H1 (cell line): Measurements from ENCODE around the gene HPD. TPM values are rescaled to one million over a fixed set of nuclear protein-coding genes. Genes with fewer than 3 reads are reported as not detected.

Experiments
- CTCF ChIA-PET: fragments of 300-600 bp; sonication (Branson Sonifier 250); formaldehyde crosslinking; loops from one replicate; lab custom pipeline; 2021; ENCODE audit not compliant: partially characterized antibody; lab: Charles Lee
- POLR2A ChIA-PET: fragments of 300-600 bp; sonication (Branson Sonifier 250); formaldehyde crosslinking; loops from one replicate; lab custom pipeline; 2021; ENCODE audit warnings: inconsistent platforms; ENCODE audit not compliant: partially characterized antibody; lab: Charles Lee
- DNase-seq, 2 experiments: peaks; one replicate each; pipeline versions ENCODE4 v3.0.0 to v3.0.0-alpha.2; 2010 to 2022; ENCODE audit warnings: low spot score in 2 of 2, low read depth in 1 of 2, mixed read lengths in 1 of 2
- FAIRE-seq: peaks from 2 replicates; lab custom pipeline; 2011; peaks lifted over from hg19 to GRCh38; lab: Jason Lieb, UNC
- H2AFZ ChIP-seq: 2 replicates; pipeline ENCODE4 v1.8.1; 2012; ENCODE audit warnings: low read length, inconsistent platforms
- H2AK5ac ChIP-seq: 2 replicates; pipeline ENCODE4 v1.6.1; 2013; ENCODE audit warnings: low read depth, low read length
- H2BK120ac ChIP-seq: replicated peaks from 2 replicates; pipeline ENCODE3; 2013; ENCODE audit warnings: low read depth, low read length, inconsistent platforms
- H2BK12ac ChIP-seq: 2 replicates; pipeline ENCODE4 v1.6.1; 2013; ENCODE audit warnings: low read depth, low read length
- H2BK15ac ChIP-seq: 2 replicates; pipeline ENCODE4 v1.6.1; 2013; ENCODE audit warnings: low read length
- H2BK20ac ChIP-seq: 2 replicates; pipeline ENCODE4 v1.6.1; 2013; ENCODE audit warnings: low read length
- H2BK5ac ChIP-seq: 2 replicates; pipeline ENCODE4 v1.6.1; 2013; ENCODE audit warnings: low read depth, low read length
- H3K14ac ChIP-seq: 2 replicates; pipeline ENCODE4 v1.6.1; 2013; ENCODE audit warnings: inconsistent platforms; ENCODE audit not compliant: insufficient read length
- H3K18ac ChIP-seq: 2 replicates; pipeline ENCODE4 v1.6.1; 2013; ENCODE audit warnings: low read length; ENCODE audit errors: extremely low read depth
- H3K23ac ChIP-seq: 2 replicates; pipeline ENCODE4 v1.6.1; 2013; ENCODE audit warnings: inconsistent platforms; ENCODE audit not compliant: insufficient read length
- H3K23me2 ChIP-seq: 2 replicates; pipeline ENCODE4 v1.6.1; 2013; ENCODE audit warnings: low read depth, low read length
- H3K27ac ChIP-seq: 2 replicates; pipeline ENCODE4 v1.6.1; 2011; ENCODE audit warnings: low read depth, low read length, inconsistent platforms
- H3K27me3 ChIP-seq, 4 experiments: replicated peaks in 1 of 4; 1 replicate in 1 of 4; 2 replicates in 3 of 4; pipeline versions ENCODE4 v1.6.1 to v1.8.1; 2011 to 2013; ENCODE audit warnings: low read length in 3 of 4, mild to moderate bottlenecking in 3 of 4, inconsistent platforms in 2 of 4, mixed read lengths in 2 of 4, moderate library complexity in 1 of 4; ENCODE audit not compliant: control insufficient read depth in 3 of 4, insufficient read depth in 3 of 4; ENCODE audit errors: extremely low read depth in 1 of 4
- H3K36me3 ChIP-seq, 4 experiments: 2 replicates each; pipeline versions ENCODE4 v1.6.1 to v1.8.1; 2011 to 2013; ENCODE audit warnings: mild to moderate bottlenecking in 4 of 4, low read length in 3 of 4, moderate library complexity in 2 of 4, control low read depth in 1 of 4, inconsistent platforms in 1 of 4; ENCODE audit not compliant: insufficient read depth in 4 of 4, control insufficient read depth in 2 of 4
- H3K4ac ChIP-seq: replicated peaks from 2 replicates; pipeline ENCODE3; 2013; ENCODE audit warnings: low read length, low read depth, mixed read lengths, inconsistent platforms; ENCODE audit not compliant: insufficient read length
- H3K4me1 ChIP-seq, 4 experiments: replicated peaks in 1 of 4; 1 replicate in 1 of 4; 2 replicates in 3 of 4; pipeline versions ENCODE4 v1.6.1 to v1.8.1; 2011 to 2013; ENCODE audit warnings: low read length in 3 of 4, inconsistent platforms in 2 of 4, mixed read lengths in 1 of 4; ENCODE audit not compliant: insufficient read depth in 4 of 4, control insufficient read depth in 3 of 4
- H3K4me2 ChIP-seq, 2 experiments: 2 replicates each; pipeline versions ENCODE4 v1.6.1 to v1.8.1; 2011 to 2013; ENCODE audit warnings: low read depth in 2 of 2, low read length in 2 of 2, control low read depth in 1 of 2, inconsistent platforms in 1 of 2, mild to moderate bottlenecking in 1 of 2; ENCODE audit not compliant: insufficient read depth in 1 of 2
- H3K4me3 ChIP-seq, 4 experiments: fragments of 200-600, 300-600 bp in 1 of 4; sonication (generic), shearing (Covaris generic), sonication (Bioruptor Twin) in 1 of 4; 2 replicates each; pipeline versions ENCODE4 v1.5.1 to v1.8.1; 2011 to 2016; ENCODE audit warnings: low read length in 4 of 4, low read depth in 3 of 4, control low read depth in 2 of 4, inconsistent platforms in 2 of 4, mild to moderate bottlenecking in 2 of 4, mixed read lengths in 1 of 4, moderate library complexity in 1 of 4; ENCODE audit not compliant: insufficient read depth in 2 of 4; ENCODE audit errors: extremely low read depth in 1 of 4
- H3K56ac ChIP-seq: replicated peaks from 2 replicates; pipeline ENCODE3; 2013; ENCODE audit warnings: low read depth, mild to moderate bottlenecking, mixed read lengths, low read length, inconsistent platforms; ENCODE audit not compliant: insufficient read length
- H3K79me1 ChIP-seq: 2 replicates; pipeline ENCODE4 v1.6.1; 2013; ENCODE audit warnings: low read depth, low read length, control low read depth
- H3K79me2 ChIP-seq, 2 experiments: 2 replicates each; pipeline versions ENCODE4 v1.6.1 to v1.8.1; 2012 to 2013; ENCODE audit warnings: low read length in 2 of 2, mild to moderate bottlenecking in 2 of 2, inconsistent platforms in 1 of 2; ENCODE audit not compliant: insufficient read depth in 2 of 2, control insufficient read depth in 1 of 2
- H3K9ac ChIP-seq, 4 experiments: replicated peaks in 1 of 4; 1 replicate in 1 of 4; 2 replicates in 3 of 4; pipeline versions ENCODE4 v1.6.1 to v1.8.1; 2011 to 2013; ENCODE audit warnings: low read depth in 3 of 4, low read length in 3 of 4, control low read depth in 2 of 4, mild to moderate bottlenecking in 2 of 4, moderate library complexity in 2 of 4, inconsistent platforms in 1 of 4; ENCODE audit errors: extremely low read depth in 1 of 4
- H3K9me3 ChIP-seq, 2 experiments: 2 replicates each; pipeline versions ENCODE4 v1.6.1 to v1.8.1; 2012 to 2013; ENCODE audit warnings: mild to moderate bottlenecking in 2 of 2, moderate library complexity in 2 of 2, control low read depth in 1 of 2, inconsistent platforms in 1 of 2, low read depth in 1 of 2, low read length in 1 of 2, mixed read lengths in 1 of 2; ENCODE audit not compliant: insufficient read depth in 2 of 2
- H4K20me1 ChIP-seq, 2 experiments: replicated peaks in 1 of 2; 2 replicates each; pipeline versions ENCODE3 to v1.8.1; 2011 to 2013; ENCODE audit warnings: inconsistent platforms in 2 of 2, low read length in 2 of 2, mild to moderate bottlenecking in 1 of 2; ENCODE audit not compliant: insufficient read depth in 2 of 2, control insufficient read depth in 1 of 2
- H4K5ac ChIP-seq: 2 replicates; pipeline ENCODE4 v1.6.1; 2013; ENCODE audit warnings: low read length, low read depth, mixed read lengths, inconsistent platforms; ENCODE audit not compliant: insufficient read length
- H4K8ac ChIP-seq: 2 replicates; pipeline ENCODE4 v1.8.0; 2013; ENCODE audit warnings: mild to moderate bottlenecking, moderate library complexity, low read length, inconsistent platforms; ENCODE audit not compliant: insufficient read depth; ENCODE audit errors: extremely low read depth
- H4K91ac ChIP-seq: replicated peaks from 2 replicates; pipeline ENCODE3; 2013; ENCODE audit warnings: low read length, mixed read lengths, inconsistent platforms; ENCODE audit not compliant: insufficient read length
- WGBS, 2 experiments: shearing (Covaris generic) in 1 of 2; methylation state at CpG; one replicate each; pipeline versions ENCODE4 v1.1.6 to v1.1.7; 2013 to 2015; ENCODE audit warnings: low lambda C conversion rate in 2 of 2, mixed read lengths in 2 of 2, inconsistent platforms in 1 of 2, low coverage in 1 of 2, missing lambda C conversion rate in 1 of 2; ENCODE audit not compliant: insufficient replicate concordance in 2 of 2, insufficient coverage in 1 of 2, insufficient read length in 1 of 2; ENCODE audit errors: extremely low coverage in 1 of 2, missing lambda C conversion rate in 1 of 2; 5-methylcytosine and 5-hydroxymethylcytosine counted together
- long read RNA-seq, 2 experiments: library from RNA in 1 of 2; library from capped mRNA in 1 of 2; stranded (forward); transcript quantifications; one replicate each; pipeline ENCODE4 v2.0.0, GENCODE V29; 2021; ENCODE audit warnings: inconsistent platforms in 1 of 2
- polyA minus RNA-seq, 3 experiments: library from RNA; depleted of rRNA, polyadenylated mRNA; stranded (reverse); fragments of >200 nt; gene quantifications; 1 replicate in 2 of 3; 2 replicates in 1 of 3; pipeline ENCODE4 v1.2.3, GENCODE V29; 2011
- polyA plus RNA-seq, 7 experiments: library from polyadenylated mRNA; depleted of rRNA in 3 of 7; stranded (reverse) in 5 of 7; unstranded in 2 of 7; fragments of >200 nt in 5 of 7; fragments of 200-250 nt in 2 of 7; gene quantifications; 1 replicate in 5 of 7; 2 replicates in 1 of 7; 4 replicates in 1 of 7; pipeline versions ENCODE4 v1.2.1 to v1.2.3, GENCODE V29; 2011 to 2013; ENCODE audit warnings: missing spikeins in 2 of 7, mixed read lengths in 2 of 7
- total RNA-seq: library from RNA; stranded (reverse); fragmentation: NEBNext Ultra II Directional; extraction: Animal tissue kit (Norgen Biotek cat#: 25700); gene quantifications from 2 replicates; pipeline ENCODE4 v1.2.1, GENCODE V29; 2021

HPD gene
- total RNA-seq (0.38 and 0.56 TPM in 2 replicates), polyA plus RNA-seq (2011; rRNA removed) (0.28 and 0.48 TPM in 2 replicates), polyA minus RNA-seq (2011; rRNA and poly(A)+ RNA removed) (0.09 and 0.24 TPM in 2 replicates)
- polyA plus RNA-seq (2011; cell fraction: cytosol; rRNA removed): 0.47 TPM
- polyA plus RNA-seq (2011; cell fraction: nucleus; rRNA removed): 0.20 TPM
- polyA plus RNA-seq (2012, experiment 1 of 2): 0.29 to 1.0 TPM (median 0.42 TPM) in 4 replicates
- 0.56 TPM for polyA plus RNA-seq (2012, experiment 2 of 2)
- 0.55 TPM for polyA plus RNA-seq (2013, experiment 1 of 2)
- 0.42 TPM for polyA plus RNA-seq (2013, experiment 2 of 2)
- polyA minus RNA-seq (2011; cell fraction: cytosol; rRNA and poly(A)+ RNA removed): not detected
- polyA minus RNA-seq (2011; cell fraction: nucleus; rRNA and poly(A)+ RNA removed): not detected
- long read RNA-seq, experiment 1, partial matches to known transcripts: 1 of 1 reads
- long read RNA-seq, experiment 1, other reads (novel, unspliced or antisense): 0 of 1 reads
- long read RNA-seq, experiment 2, partial matches to known transcripts: 0 of 1 reads
- long read RNA-seq, experiment 2, other reads (novel, unspliced or antisense): 0 of 1 reads

DNA sequence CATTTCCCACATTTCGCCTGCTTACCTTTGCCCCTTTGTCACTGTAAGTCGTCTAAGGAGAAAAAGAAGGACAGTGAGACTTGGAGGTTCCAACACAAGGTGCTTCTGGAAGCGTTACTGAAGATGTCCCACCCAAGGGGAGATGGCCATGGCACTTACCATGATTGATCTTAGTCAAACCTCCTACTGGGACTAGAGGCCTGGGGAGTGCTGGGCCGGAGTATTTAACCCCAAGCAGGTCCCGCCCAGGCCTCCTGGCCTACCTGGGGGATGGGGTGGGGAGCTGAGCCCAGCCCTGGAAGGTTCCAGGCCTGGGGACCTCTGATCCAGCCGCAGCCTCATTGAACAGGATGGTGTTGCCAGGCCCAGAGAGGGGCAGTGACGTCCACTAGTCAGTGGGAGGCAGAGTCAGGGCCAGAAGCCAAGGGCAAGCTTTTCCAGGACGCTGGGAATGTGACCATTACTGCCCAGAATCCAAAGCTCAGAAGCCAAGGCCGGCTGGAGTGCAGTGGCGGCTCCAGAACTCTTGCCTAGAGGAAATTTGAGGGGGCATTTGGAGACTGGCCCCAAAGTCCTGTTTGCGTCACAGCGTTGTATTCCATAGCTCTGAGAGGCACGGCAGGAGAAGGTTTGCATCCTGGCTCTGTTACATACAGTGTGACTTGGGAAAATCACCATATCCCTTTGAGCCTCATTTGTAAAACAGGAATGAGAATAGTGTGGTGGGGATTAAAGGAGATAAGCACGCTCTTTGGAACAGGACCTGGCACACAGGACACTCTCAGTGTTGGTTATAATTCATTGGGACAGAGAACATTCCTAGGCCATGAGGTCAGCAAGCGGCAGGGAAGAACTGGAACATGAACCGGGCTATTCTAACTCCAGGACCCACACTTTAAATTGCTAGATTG lies at the start of gene HPD:
Gene HPD, minus strand, starts transcription at position 198 of the 911 bp plus-strand sequence. Its CDS starts 36 bp downstream, at position 162.
- Histone ChIP-seq H2BK120ac (no peak within 1 kb of the TSS), H3K79me1 (no peaks in the 10 kb centered on the region), H4K8ac (no peak within 1 kb of the TSS), H2BK15ac (0 out of 2 replicates have a peak within 1 kb of the TSS, but pooled peaks have one; percentile 19), H3K18ac (peak within 1 kb of the TSS; percentile 54), H4K91ac (peak within 1 kb of the TSS; percentile 8), H3K23me2 (no peaks in the 10 kb centered on the region), H2BK20ac (peak within 1 kb of the TSS; percentile 61; the same call in 1 of the 2 replicates), H2AK5ac (no peak within 1 kb of the TSS), H2BK12ac (peak within 1 kb of the TSS; percentile 51), H3K4me2 (no peak within 1 kb of the TSS), H3K56ac (no peak within 1 kb of the TSS), H3K9me3 (no peaks in the 10 kb centered on the region), H3K4me1 (peaks cover 0 to 17% (median 11%) of the 10 kb centered on the region in 4 experiments; a peak in 5 of 7 replicates), H4K5ac (no peak within 1 kb of the TSS), H3K9ac (no peak within 1 kb of the TSS), H3K27ac (peak within 1 kb of the TSS; percentile 21; the same call in 1 of the 2 replicates), H3K27me3 (no peaks in the 10 kb centered on the region; a peak in 1 of 7 replicates), H3K79me2 (no peaks in the 10 kb centered on the region), H3K23ac (no peak within 1 kb of the TSS), H2BK5ac (0 out of 2 replicates have a peak within 1 kb of the TSS, but pooled peaks have one; percentile 52), H3K36me3 (no peaks in the 10 kb centered on the region), H3K14ac (no peak within 1 kb of the TSS), H3K4ac (no peak within 1 kb of the TSS), H4K20me1 (no peaks in the 10 kb centered on the region), H2AFZ (0 out of 2 replicates have a peak within 1 kb of the TSS, but pooled peaks have one; percentile 7), H3K4me3 (no peak within 1 kb of the TSS)
- 63% methylated on average over 16 of the region's 16 CpGs; no CpG with 5 or more reads in 1 of the 2 experiments for WGBS, 2 experiments
- FAIRE-seq: no peak
- DNase-seq: no peak
- ChIA-PET CTCF (interaction anchor here (0.6 to 4.1 kb wide), 11 partner anchors 12 to 65 kb away, joined by 3 to 20 read pairs (median 4); partner anchors contain the start of genes CFAP251 and PSMD9), POLR2A (interaction anchor here (0.6 to 1.1 kb wide), 4 partner anchors 21 to 247 kb away, joined by 3 read pairs; no protein-coding TSS in a partner anchor)
